Stomach (tissue), 9 donors: ENCODE results near the gene LTBP4. TPM values are rescaled to one million over a fixed set of nuclear protein-coding genes. Genes with fewer than 3 reads are reported as not detected.
A peak's percentile ranks its signal among the peaks of the same experiment; 100 is the strongest.

Experiments
- DNase-seq, 2 donors: peaks; one replicate each; pipeline versions ENCODE4 v3.0.0 to v3.0.0-alpha.2; 2013 to 2019
- H3K27ac ChIP-seq, 5 donors: fragments of 200-600 bp in 4 of 5; sonication (generic) in 4 of 5; one replicate each; pipeline ENCODE4 v1.5.1; 2013 to 2019; ENCODE audit warnings: mild to moderate bottlenecking in 1 of 5, moderate library complexity in 1 of 5
- H3K27me3 ChIP-seq, 3 donors: fragments of 200-600 bp; sonication (generic); one replicate each; pipeline ENCODE4 v1.5.1; 2017 to 2019; ENCODE audit warnings: mixed run types in 1 of 3
- H3K36me3 ChIP-seq, 4 donors: fragments of 200-600 bp; sonication (generic); 1 replicate in 3 of 4; 2 replicates in 1 of 4; pipeline ENCODE4 v1.5.1; 2016 to 2019
- H3K4me1 ChIP-seq, 4 donors: fragments of 200-600 bp; sonication (generic); one replicate each; pipeline ENCODE4 v1.5.1; 2016 to 2019
- H3K4me3 ChIP-seq, 4 donors: fragments of 200-600 bp; sonication (generic) in 3 of 4; one replicate each; pipeline ENCODE4 v1.5.1; 2016 to 2019; ENCODE audit warnings: mild to moderate bottlenecking in 1 of 4
- H3K9me3 ChIP-seq, 4 donors: fragments of 200-600 bp; sonication (generic); one replicate each; pipeline ENCODE4 v1.5.1; 2016 to 2019
- EP300 ChIP-seq: sonication (generic); formaldehyde crosslinking; IDR thresholded peaks from one replicate; pipeline ENCODE4 v1.6.1; 2017; ENCODE audit warnings: antibody characterized with exemption
- POLR2A ChIP-seq, 4 donors: fragments of 450-650 bp; IDR thresholded peaks; one replicate each; pipeline ENCODE4 v1.6.1; 2016; ENCODE audit warnings: antibody characterized with exemption in 4 of 4, control low read depth in 2 of 4, mild to moderate bottlenecking in 1 of 4, moderate library complexity in 1 of 4
- POLR2AphosphoS5 ChIP-seq, 3 donors: sonication (generic); formaldehyde crosslinking; IDR thresholded peaks; one replicate each; pipeline ENCODE4 v1.6.1; 2016; ENCODE audit warnings: antibody characterized with exemption in 3 of 3
- WGBS, 5 donors: extraction: QIAGEN DNeasy Blood & Tissue Kit in 3 of 5; methylation state at CpG; one replicate each; pipeline versions ENCODE4 v1.1.5 to v1.1.7; 2013 to 2018; 5-methylcytosine and 5-hydroxymethylcytosine counted together
- intact Hi-C: fragments of 100-400 bp; cut with DNase I; formaldehyde crosslinking; loops from one replicate; pipeline ENCODE4 v1.15.1; 2023; ENCODE audit warnings: low total_unique reads
- polyA plus RNA-seq, 3 donors: library from polyadenylated mRNA; stranded (reverse); fragments of 200-250 nt; gene quantifications; one replicate each; pipeline ENCODE4 v1.2.3, GENCODE V29; 2013
- total RNA-seq, 5 donors: library from RNA; depleted of rRNA; stranded (reverse); fragments of >200 nt; gene quantifications; one replicate each; pipeline versions ENCODE4 v1.1.0 to v1.2.3, GENCODE V29; 2014 to 2016
- TF ChIP-seq, protein P1 (sequence below), 7 experiments: fragments of 450-650 bp in 4 of 7; fragments of 200-600 bp in 3 of 7; sonication (generic) in 3 of 7; IDR thresholded peaks; one replicate each; pipeline ENCODE4 v1.5.1; 2016 to 2019; ENCODE audit warnings: antibody characterized with exemption in 7 of 7, control low read depth in 2 of 7, mild to moderate bottlenecking in 1 of 7
- donor health status: healthy with polysubstance abuse.
- donor health status: Bipolar disorder and iron deficiency.
- donor health status: healthy.

The LTBP4 gene
- total and polyA plus RNA-seq, 8 donors: 66.1 to 1,027 (median 139) TPM

- peaks cover 3 to 83% (median 48%) of the 10 kb centered on the region in 3 donors for H3K27me3 ChIP-seq
- intact Hi-C loops: no loop called here
- peaks cover 46 to 74% (median 73%) of the 10 kb centered on the region in 4 donors for H3K4me1 ChIP-seq
Measured at GRCh38 chr19:40598918-40599307, 2.3 kb upstream of the LTBP4 start.

GRCh38 chr19:40599331-40599901, 1.8 kb upstream of the LTBP4 start:
- TF ChIP-seq, protein P1, sequence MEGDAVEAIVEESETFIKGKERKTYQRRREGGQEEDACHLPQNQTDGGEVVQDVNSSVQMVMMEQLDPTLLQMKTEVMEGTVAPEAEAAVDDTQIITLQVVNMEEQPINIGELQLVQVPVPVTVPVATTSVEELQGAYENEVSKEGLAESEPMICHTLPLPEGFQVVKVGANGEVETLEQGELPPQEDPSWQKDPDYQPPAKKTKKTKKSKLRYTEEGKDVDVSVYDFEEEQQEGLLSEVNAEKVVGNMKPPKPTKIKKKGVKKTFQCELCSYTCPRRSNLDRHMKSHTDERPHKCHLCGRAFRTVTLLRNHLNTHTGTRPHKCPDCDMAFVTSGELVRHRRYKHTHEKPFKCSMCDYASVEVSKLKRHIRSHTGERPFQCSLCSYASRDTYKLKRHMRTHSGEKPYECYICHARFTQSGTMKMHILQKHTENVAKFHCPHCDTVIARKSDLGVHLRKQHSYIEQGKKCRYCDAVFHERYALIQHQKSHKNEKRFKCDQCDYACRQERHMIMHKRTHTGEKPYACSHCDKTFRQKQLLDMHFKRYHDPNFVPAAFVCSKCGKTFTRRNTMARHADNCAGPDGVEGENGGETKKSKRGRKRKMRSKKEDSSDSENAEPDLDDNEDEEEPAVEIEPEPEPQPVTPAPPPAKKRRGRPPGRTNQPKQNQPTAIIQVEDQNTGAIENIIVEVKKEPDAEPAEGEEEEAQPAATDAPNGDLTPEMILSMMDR (IDR thresholded peaks at IDR 0.05): no peak
- TF ChIP-seq EP300: no peak
- no peak for TF ChIP-seq POLR2AphosphoS5 (IDR thresholded peaks at IDR 0.05)
- no peak for TF ChIP-seq POLR2A (IDR thresholded peaks at IDR 0.05)
- H3K36me3 ChIP-seq: no peaks in the 10 kb centered on the region
- intact Hi-C loops: no loop called here
- H3K27me3 ChIP-seq: peaks cover 3 to 83% (median 48%) of the 10 kb centered on the region in 3 donors
- DNase-seq: peak in 1 of 2 donors; percentile 69
- H3K4me1 ChIP-seq: peaks cover 49 to 79% (median 78%) of the 10 kb centered on the region in 4 donors
- H3K4me3 ChIP-seq: peak overlapping the region in 1 of 4 donors; percentile 57
- 2 to 16% (median 7%) methylated on average over 7 to 9 of the region's 9 CpGs for WGBS, 5 donors
- no peaks in the 10 kb centered on the region for H3K9me3 ChIP-seq
- H3K27ac ChIP-seq: peak overlapping the region; percentile 17 to 89 (median 72)

More at GRCh38 chr19:40598918-40599307, 2.3 kb upstream of the LTBP4 start:
- no peaks in the 10 kb centered on the region for H3K36me3 ChIP-seq
- TF ChIP-seq POLR2A (IDR thresholded peaks at IDR 0.05): no peak
- no peak for TF ChIP-seq EP300
- TF ChIP-seq, protein P1 (IDR thresholded peaks at IDR 0.05): peak in 1 of 7 experiments; percentile 1
- no peaks in the 10 kb centered on the region for H3K9me3 ChIP-seq
- H3K27ac ChIP-seq: peak overlapping the region in 4 of 5 donors; percentile 58 to 89 (median 76)
- WGBS, 5 donors: 9 to 13% (median 11%) methylated on average over 15 of the region's 15 CpGs
- no peak overlapping the region for H3K4me3 ChIP-seq
- no peak for DNase-seq

DNA sequence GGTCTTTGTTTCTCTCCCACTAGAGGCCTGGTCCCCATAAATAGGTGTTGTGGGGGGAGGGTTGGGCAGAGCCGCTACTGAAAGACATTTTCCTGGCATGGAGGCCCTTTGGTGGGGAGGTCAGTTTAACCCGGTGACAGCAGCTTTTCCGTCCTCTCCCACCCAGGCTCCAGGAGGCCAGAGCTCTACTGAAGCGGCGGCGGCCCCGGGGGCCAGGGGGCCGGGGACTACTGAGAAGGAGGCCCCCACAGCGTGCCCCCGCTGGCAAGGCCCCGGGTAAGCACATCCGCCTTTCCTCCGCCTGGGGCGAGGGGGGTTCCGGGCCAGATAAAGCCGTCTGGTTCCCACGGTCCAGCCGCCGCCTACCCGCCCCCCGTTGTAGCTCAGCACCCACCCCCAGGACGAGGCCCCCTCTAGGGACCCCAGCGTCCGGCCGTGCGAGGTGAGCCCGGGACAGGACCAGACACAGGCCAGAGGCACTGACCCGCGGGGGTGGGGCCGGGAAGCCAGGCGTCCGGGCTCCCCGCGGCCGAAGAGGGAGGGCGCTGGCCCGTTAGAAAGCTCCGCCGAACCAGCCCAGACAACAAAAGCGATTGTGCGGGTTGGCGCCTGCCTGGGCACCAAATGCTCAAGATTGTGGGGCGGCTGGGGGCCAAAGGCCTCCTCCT, 1.1 kb upstream of the LTBP4 start:
- DNase-seq: peak in 1 of 2 donors; percentile 58
- intact Hi-C loops: no loop called here
- TF ChIP-seq POLR2AphosphoS5 (IDR thresholded peaks at IDR 0.05) (no peak), EP300 (no peak), POLR2A (IDR thresholded peaks at IDR 0.05) (no peak)
- TF ChIP-seq, protein P1 (IDR thresholded peaks at IDR 0.05): no peak
- Histone ChIP-seq H3K27ac (peak overlapping the region; percentile 17 to 89 (median 72)), H3K9me3 (no peaks in the 10 kb centered on the region), H3K4me1 (peaks cover 55 to 85% (median 82%) of the 10 kb centered on the region in 4 donors), H3K36me3 (no peaks in the 10 kb centered on the region), H3K4me3 (peak overlapping the region in 3 of 4 donors; percentile 15 to 57 (median 15)), H3K27me3 (peaks cover 3 to 83% (median 48%) of the 10 kb centered on the region in 3 donors)
- whole genome bisulfite sequencing, 5 donors: 1 to 20% (median 3%) methylated on average over 8 to 43 of the region's 43 CpGs

GRCh38 chr19:40600570-40601133, 517 bp upstream of the LTBP4 start:
- H3K4me1 ChIP-seq: peaks cover 61 to 91% (median 89%) of the 10 kb centered on the region in 4 donors
- no peak for TF ChIP-seq POLR2AphosphoS5 (IDR thresholded peaks at IDR 0.05)
- no peak for TF ChIP-seq EP300
- TF ChIP-seq, protein P1 (IDR thresholded peaks at IDR 0.05): no peak
- no peak for TF ChIP-seq POLR2A (IDR thresholded peaks at IDR 0.05)
- H3K27ac ChIP-seq: peak overlapping the region; percentile 7 to 89 (median 72)
- no peaks in the 10 kb centered on the region for H3K9me3 ChIP-seq
- intact Hi-C loops: no loop called here
- WGBS, 5 donors: 3 to 12% (median 8%) methylated on average over 12 to 13 of the region's 13 CpGs
- H3K27me3 ChIP-seq: peaks cover 3 to 83% (median 48%) of the 10 kb centered on the region in 3 donors
- peak in 1 of 2 donors; percentile 64 for DNase-seq
- H3K4me3 ChIP-seq: peak overlapping the region; percentile 53 to 59 (median 56)
- no peaks in the 10 kb centered on the region for H3K36me3 ChIP-seq
